ENCODE results near the gene NQO2. TPM values are rescaled to one million over a fixed set of nuclear protein-coding genes. Genes with fewer than 3 reads are reported as not detected.

NQO2 gene
- total and polyA plus RNA-seq, 10 of the 15 experiments (the other 5 are each of a cell fraction or from before 2014, with no cell fraction given), result 0.55 to 2.6 (median 0.80) TPM

GRCh38 chr6:2958331-2958711 is 41.4 kb upstream of the NQO2 start:
- CTCF ChIA-PET, result interaction anchor here (1.1 to 1.7 kb wide), 2 partner anchors 15 to 43 kb away, joined by 3 to 5 read pairs; no protein-coding TSS in a partner anchor
- BruUV-seq (replicated peaks), result no TSS peak
- no peaks in the 10 kb centered on the region for H3K9me3 ChIP-seq (replicated peaks; ENCODE audit: control insufficient read depth, insufficient read depth, low read length)
- SMC1A ChIA-PET (ENCODE audit: uncharacterized antibody, unreplicated experiment), result no interaction called here
- no peak overlapping the region for H2AFZ ChIP-seq (ENCODE audit: control insufficient read depth, low read depth, low read length)
- intact Hi-C loops (cut with micrococcal nuclease; ENCODE audit: unreplicated experiment) (no loop called here), in situ Hi-C loops (cut with MboI) (no loop called here)
- peaks cover 2 to 4% of the 10 kb centered on the region in 2 experiments; a peak in 3 of 4 replicates for H3K27me3 ChIP-seq (replicated peaks in 1 of 2; ENCODE audit: control insufficient read depth in 2 of 2, insufficient read depth in 2 of 2, low read length in 1 of 2)
- no peak for ATAC-seq
- H3K9ac ChIP-seq (ENCODE audit: control insufficient read depth, insufficient read depth, low read length), result no peak overlapping the region
- H3K4me3 ChIP-seq, result no peak overlapping the region
- TF ChIP-seq BCLAF1 (IDR thresholded peaks at IDR 0.05) (no peak), SIN3A (IDR thresholded peaks at IDR 0.05; ENCODE audit: low read depth, low read length) (no peak), MXI1 (IDR thresholded peaks at IDR 0.05; ENCODE audit: low read depth, low read length) (no peak), HDAC6 (IDR thresholded peaks at IDR 0.05; ENCODE audit: unreplicated experiment) (no peak), SMAD1 (IDR thresholded peaks at IDR 0.05; ENCODE audit: low read depth, partially characterized antibody) (no peak), SRF (IDR thresholded peaks at IDR 0.05; ENCODE audit: low read depth in 2 of 2, low read length in 2 of 2) (no peak), FOS (IDR thresholded peaks at IDR 0.05; ENCODE audit: borderline replicate concordance, extremely low read depth, insufficient read length) (no peak), LARP7 (IDR thresholded peaks at IDR 0.05) (no peak), NR2F1 (conservative IDR thresholded peaks at IDR 0.05) (no peak), ETV6 (conservative IDR thresholded peaks at IDR 0.05 in 1 of 2, IDR thresholded peaks at IDR 0.05 in 1 of 2; ENCODE audit: borderline replicate concordance in 1 of 2, low read depth in 1 of 2) (no peak), NFYB (IDR thresholded peaks at IDR 0.05; ENCODE audit: insufficient read depth, low read depth, low read length) (no peak), SPI1 (IDR thresholded peaks at IDR 0.05; ENCODE audit: borderline replicate concordance, insufficient read depth, low read depth, low read length) (no peak), FOXM1 (IDR thresholded peaks at IDR 0.05; ENCODE audit: low read depth, low read length) (no peak), KAT2A (conservative IDR thresholded peaks at IDR 0.05; ENCODE audit: control insufficient read depth, low read depth, low read length) (no peak), TAF1 (IDR thresholded peaks at IDR 0.05; ENCODE audit: borderline replicate concordance, low read depth, low read length) (no peak), CBFB (IDR thresholded peaks at IDR 0.05; ENCODE audit: low read depth) (no peak), E2F8 (IDR thresholded peaks at IDR 0.05; ENCODE audit: low read depth, partially characterized antibody) (no peak), CHD2 (IDR thresholded peaks at IDR 0.05; ENCODE audit: borderline replicate concordance, low read depth, low read length) (no peak), ATF3 (IDR thresholded peaks at IDR 0.05; ENCODE audit: borderline replicate concordance, extremely low read depth, low read depth, low read length) (no peak), RAD51 (IDR thresholded peaks at IDR 0.05) (no peak)
- 70% methylated on average over 18 of the region's 18 CpGs for WGBS (ENCODE audit: insufficient coverage, insufficient replicate concordance, low lambda C conversion rate, missing lambda C conversion rate)
- no peaks in the 10 kb centered on the region for H3K79me2 ChIP-seq (ENCODE audit: control insufficient read depth, insufficient read depth, low read length)
- no peaks in the 10 kb centered on the region for H4K20me1 ChIP-seq (ENCODE audit: control insufficient read depth, insufficient read depth)
- H3K4me2 ChIP-seq (ENCODE audit: control insufficient read depth, insufficient read depth), result no peak overlapping the region
- no peaks in the 10 kb centered on the region for H3K36me3 ChIP-seq (ENCODE audit: control insufficient read depth in 2 of 2, insufficient read depth in 2 of 2, low read length in 1 of 2)
- RAD21 ChIA-PET (ENCODE audit: unreplicated experiment), result no interaction called here
- H3K27ac ChIP-seq (ENCODE audit: control insufficient read depth, insufficient read depth), result no peak overlapping the region
- DNase-seq (ENCODE audit: low read depth, low spot score), result no peak
- H3K4me1 ChIP-seq (ENCODE audit: control insufficient read depth, insufficient read depth, low read length), result no peaks in the 10 kb centered on the region
- POLR2A ChIA-PET, result no interaction called here
- no peak for FAIRE-seq
